Measurements from ENCODE around the gene RHOA.

DNA sequence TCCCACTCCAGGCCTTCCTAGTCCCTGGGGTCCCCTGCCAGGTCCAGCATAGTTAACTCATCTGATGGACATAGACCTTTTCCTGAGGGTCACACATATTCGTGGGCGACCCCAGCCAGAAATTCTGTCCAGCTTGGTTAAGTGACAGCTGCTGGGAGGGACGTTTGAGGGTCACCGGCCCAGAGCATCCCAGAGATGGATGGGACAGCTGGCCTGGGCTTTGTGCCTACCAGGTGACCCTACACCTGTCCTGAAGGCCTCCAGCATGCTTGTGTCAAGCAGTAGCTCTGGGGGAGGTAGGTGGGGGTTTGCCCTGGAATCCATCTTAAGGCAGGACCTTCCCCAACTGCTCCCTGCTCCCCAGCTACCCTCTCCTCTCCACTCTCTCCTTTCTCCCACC, 49.2 kb upstream of the RHOA start:
- TF ChIP-seq TAF1 (conservative IDR thresholded peaks at IDR 0.05), result no peak
- TF ChIP-seq, protein P1, sequence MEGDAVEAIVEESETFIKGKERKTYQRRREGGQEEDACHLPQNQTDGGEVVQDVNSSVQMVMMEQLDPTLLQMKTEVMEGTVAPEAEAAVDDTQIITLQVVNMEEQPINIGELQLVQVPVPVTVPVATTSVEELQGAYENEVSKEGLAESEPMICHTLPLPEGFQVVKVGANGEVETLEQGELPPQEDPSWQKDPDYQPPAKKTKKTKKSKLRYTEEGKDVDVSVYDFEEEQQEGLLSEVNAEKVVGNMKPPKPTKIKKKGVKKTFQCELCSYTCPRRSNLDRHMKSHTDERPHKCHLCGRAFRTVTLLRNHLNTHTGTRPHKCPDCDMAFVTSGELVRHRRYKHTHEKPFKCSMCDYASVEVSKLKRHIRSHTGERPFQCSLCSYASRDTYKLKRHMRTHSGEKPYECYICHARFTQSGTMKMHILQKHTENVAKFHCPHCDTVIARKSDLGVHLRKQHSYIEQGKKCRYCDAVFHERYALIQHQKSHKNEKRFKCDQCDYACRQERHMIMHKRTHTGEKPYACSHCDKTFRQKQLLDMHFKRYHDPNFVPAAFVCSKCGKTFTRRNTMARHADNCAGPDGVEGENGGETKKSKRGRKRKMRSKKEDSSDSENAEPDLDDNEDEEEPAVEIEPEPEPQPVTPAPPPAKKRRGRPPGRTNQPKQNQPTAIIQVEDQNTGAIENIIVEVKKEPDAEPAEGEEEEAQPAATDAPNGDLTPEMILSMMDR (IDR thresholded peaks at IDR 0.05; ENCODE audit: low read depth, low read length, missing input control), result no peak
- TF ChIP-seq FOXA1 (IDR thresholded peaks at IDR 0.05), result no peak
- TF ChIP-seq, protein P2, sequence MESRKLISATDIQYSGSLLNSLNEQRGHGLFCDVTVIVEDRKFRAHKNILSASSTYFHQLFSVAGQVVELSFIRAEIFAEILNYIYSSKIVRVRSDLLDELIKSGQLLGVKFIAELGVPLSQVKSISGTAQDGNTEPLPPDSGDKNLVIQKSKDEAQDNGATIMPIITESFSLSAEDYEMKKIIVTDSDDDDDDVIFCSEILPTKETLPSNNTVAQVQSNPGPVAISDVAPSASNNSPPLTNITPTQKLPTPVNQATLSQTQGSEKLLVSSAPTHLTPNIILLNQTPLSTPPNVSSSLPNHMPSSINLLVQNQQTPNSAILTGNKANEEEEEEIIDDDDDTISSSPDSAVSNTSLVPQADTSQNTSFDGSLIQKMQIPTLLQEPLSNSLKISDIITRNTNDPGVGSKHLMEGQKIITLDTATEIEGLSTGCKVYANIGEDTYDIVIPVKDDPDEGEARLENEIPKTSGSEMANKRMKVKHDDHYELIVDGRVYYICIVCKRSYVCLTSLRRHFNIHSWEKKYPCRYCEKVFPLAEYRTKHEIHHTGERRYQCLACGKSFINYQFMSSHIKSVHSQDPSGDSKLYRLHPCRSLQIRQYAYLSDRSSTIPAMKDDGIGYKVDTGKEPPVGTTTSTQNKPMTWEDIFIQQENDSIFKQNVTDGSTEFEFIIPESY (IDR thresholded peaks at IDR 0.05), result no peak
- no peak for TF ChIP-seq FOXA2 (IDR thresholded peaks at IDR 0.05)
- no peak for TF ChIP-seq GABPA (IDR thresholded peaks at IDR 0.05 in 1 of 2, conservative IDR thresholded peaks at IDR 0.05 in 1 of 2)
- no peak for TF ChIP-seq SP1 (IDR thresholded peaks at IDR 0.05)
- TF ChIP-seq, protein P3, sequence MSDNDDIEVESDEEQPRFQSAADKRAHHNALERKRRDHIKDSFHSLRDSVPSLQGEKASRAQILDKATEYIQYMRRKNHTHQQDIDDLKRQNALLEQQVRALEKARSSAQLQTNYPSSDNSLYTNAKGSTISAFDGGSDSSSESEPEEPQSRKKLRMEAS (IDR thresholded peaks at IDR 0.05), result no peak
- no peak for TF ChIP-seq RAD21 (IDR thresholded peaks at IDR 0.05)
- TF ChIP-seq, protein P4, sequence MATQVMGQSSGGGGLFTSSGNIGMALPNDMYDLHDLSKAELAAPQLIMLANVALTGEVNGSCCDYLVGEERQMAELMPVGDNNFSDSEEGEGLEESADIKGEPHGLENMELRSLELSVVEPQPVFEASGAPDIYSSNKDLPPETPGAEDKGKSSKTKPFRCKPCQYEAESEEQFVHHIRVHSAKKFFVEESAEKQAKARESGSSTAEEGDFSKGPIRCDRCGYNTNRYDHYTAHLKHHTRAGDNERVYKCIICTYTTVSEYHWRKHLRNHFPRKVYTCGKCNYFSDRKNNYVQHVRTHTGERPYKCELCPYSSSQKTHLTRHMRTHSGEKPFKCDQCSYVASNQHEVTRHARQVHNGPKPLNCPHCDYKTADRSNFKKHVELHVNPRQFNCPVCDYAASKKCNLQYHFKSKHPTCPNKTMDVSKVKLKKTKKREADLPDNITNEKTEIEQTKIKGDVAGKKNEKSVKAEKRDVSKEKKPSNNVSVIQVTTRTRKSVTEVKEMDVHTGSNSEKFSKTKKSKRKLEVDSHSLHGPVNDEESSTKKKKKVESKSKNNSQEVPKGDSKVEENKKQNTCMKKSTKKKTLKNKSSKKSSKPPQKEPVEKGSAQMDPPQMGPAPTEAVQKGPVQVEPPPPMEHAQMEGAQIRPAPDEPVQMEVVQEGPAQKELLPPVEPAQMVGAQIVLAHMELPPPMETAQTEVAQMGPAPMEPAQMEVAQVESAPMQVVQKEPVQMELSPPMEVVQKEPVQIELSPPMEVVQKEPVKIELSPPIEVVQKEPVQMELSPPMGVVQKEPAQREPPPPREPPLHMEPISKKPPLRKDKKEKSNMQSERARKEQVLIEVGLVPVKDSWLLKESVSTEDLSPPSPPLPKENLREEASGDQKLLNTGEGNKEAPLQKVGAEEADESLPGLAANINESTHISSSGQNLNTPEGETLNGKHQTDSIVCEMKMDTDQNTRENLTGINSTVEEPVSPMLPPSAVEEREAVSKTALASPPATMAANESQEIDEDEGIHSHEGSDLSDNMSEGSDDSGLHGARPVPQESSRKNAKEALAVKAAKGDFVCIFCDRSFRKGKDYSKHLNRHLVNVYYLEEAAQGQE (IDR thresholded peaks at IDR 0.05), result no peak
- no peak for TF ChIP-seq EGR1 (IDR thresholded peaks at IDR 0.05; ENCODE audit: low read depth in 2 of 2)
- TF ChIP-seq, protein P5, sequence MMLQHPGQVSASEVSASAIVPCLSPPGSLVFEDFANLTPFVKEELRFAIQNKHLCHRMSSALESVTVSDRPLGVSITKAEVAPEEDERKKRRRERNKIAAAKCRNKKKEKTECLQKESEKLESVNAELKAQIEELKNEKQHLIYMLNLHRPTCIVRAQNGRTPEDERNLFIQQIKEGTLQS (IDR thresholded peaks at IDR 0.05), result no peak
